ENCODE measurements around the gene MAST2. TPM values are rescaled to one million over a fixed set of nuclear protein-coding genes. Genes with fewer than 3 reads are reported as not detected.

The MAST2 gene
- total RNA-seq, 2 donors from 2014 or later = 22.3 to 39.6 TPM

GRCh38 chr1:46061146-46061545 lies 257.7 kb downstream of the MAST2 start:
- DNase-seq (ENCODE audit: low spot score in 2 of 2) (no peak), ATAC-seq (no peak)
- Mint-ChIP-seq H3K36me3 (no peaks in the 10 kb centered on the region), H3K27ac (no peak overlapping the region), H3K9me3 (no peaks in the 10 kb centered on the region)

GRCh38 chr1:46062651-46063319 lies 259.4 kb downstream of the MAST2 start:
- no peaks in the 10 kb centered on the region for H3K9me3 Mint-ChIP-seq
- no peaks in the 10 kb centered on the region for H3K36me3 Mint-ChIP-seq
- peak in 1 of 2 donors; percentile 24 for DNase-seq (ENCODE audit: low spot score in 2 of 2)
- H3K27ac Mint-ChIP-seq = no peak overlapping the region
- peak in 1 of 2 donors; percentile 38 for ATAC-seq

GRCh38 chr1:46064708-46065107 lies 261.3 kb downstream of the MAST2 start:
- ATAC-seq (no peak), DNase-seq (ENCODE audit: low spot score in 2 of 2) (no peak)
- Mint-ChIP-seq H3K9me3 (no peaks in the 10 kb centered on the region), H3K36me3 (no peaks in the 10 kb centered on the region), H3K27ac (no peak overlapping the region)

- Mint-ChIP-seq H3K36me3 (no peaks in the 10 kb centered on the region), H3K27ac (no peak overlapping the region), H3K9me3 (no peaks in the 10 kb centered on the region)
- DNase-seq (ENCODE audit: low spot score in 2 of 2) (no peak), ATAC-seq (peak in 1 of 2 donors; percentile 88)
Observed at GRCh38 chr1:46065405-46065804, 262.0 kb downstream of the MAST2 start.

- ATAC-seq = no peak
- no peaks in the 10 kb centered on the region for H3K36me3 Mint-ChIP-seq
- H3K9me3 Mint-ChIP-seq = no peaks in the 10 kb centered on the region
- no peak overlapping the region for H3K27ac Mint-ChIP-seq
- DNase-seq (ENCODE audit: low spot score in 2 of 2) = no peak
Observed at GRCh38 chr1:46067652-46068051, 264.2 kb downstream of the MAST2 start.

GRCh38 chr1:46068525-46068924 lies 265.1 kb downstream of the MAST2 start:
- Mint-ChIP-seq H3K27ac (no peak overlapping the region), H3K36me3 (no peaks in the 10 kb centered on the region), H3K9me3 (no peaks in the 10 kb centered on the region)
- ATAC-seq = no peak
- no peak for DNase-seq (ENCODE audit: low spot score in 2 of 2)

- Mint-ChIP-seq H3K9me3 (no peaks in the 10 kb centered on the region), H3K36me3 (no peaks in the 10 kb centered on the region), H3K27ac (no peak overlapping the region)
- no peak for DNase-seq (ENCODE audit: low spot score in 2 of 2)
- ATAC-seq = no peak
Observed at GRCh38 chr1:46070164-46070814, 266.9 kb downstream of the MAST2 start.

GRCh38 chr1:46072975-46073374 lies 269.6 kb downstream of the MAST2 start:
- no peaks in the 10 kb centered on the region for H3K36me3 Mint-ChIP-seq
- no peaks in the 10 kb centered on the region for H3K9me3 Mint-ChIP-seq
- peak in 1 of 2 donors; percentile 77 for ATAC-seq
- H3K27ac Mint-ChIP-seq = no peak overlapping the region
- no peak for DNase-seq (ENCODE audit: low spot score in 2 of 2)

GRCh38 chr1:46076343-46076742 lies 272.9 kb downstream of the MAST2 start:
- Mint-ChIP-seq H3K36me3 (no peaks in the 10 kb centered on the region), H3K9me3 (no peaks in the 10 kb centered on the region), H3K27ac (no peak overlapping the region)
- ATAC-seq (no peak), DNase-seq (ENCODE audit: low spot score in 2 of 2) (no peak)

GRCh38 chr1:46077644-46078043 lies 274.2 kb downstream of the MAST2 start:
- DNase-seq (ENCODE audit: low spot score in 2 of 2) = no peak
- no peak for ATAC-seq
- Mint-ChIP-seq H3K9me3 (no peaks in the 10 kb centered on the region), H3K36me3 (no peaks in the 10 kb centered on the region), H3K27ac (no peak overlapping the region)

- no peak for ATAC-seq
- Mint-ChIP-seq H3K36me3 (no peaks in the 10 kb centered on the region), H3K27ac (no peak overlapping the region), H3K9me3 (no peaks in the 10 kb centered on the region)
- DNase-seq (ENCODE audit: low spot score in 2 of 2) = no peak
Observed at GRCh38 chr1:46080257-46080656, 276.8 kb downstream of the MAST2 start.

- H3K9me3 Mint-ChIP-seq = no peaks in the 10 kb centered on the region
- H3K36me3 Mint-ChIP-seq = no peaks in the 10 kb centered on the region
- ATAC-seq (no peak), DNase-seq (ENCODE audit: low spot score in 2 of 2) (no peak)
- H3K27ac Mint-ChIP-seq = no peak overlapping the region
Observed at GRCh38 chr1:46081206-46081605, 277.8 kb downstream of the MAST2 start.

GRCh38 chr1:46081619-46082018 lies 278.2 kb downstream of the MAST2 start:
- ATAC-seq (no peak), DNase-seq (ENCODE audit: low spot score in 2 of 2) (no peak)
- Mint-ChIP-seq H3K9me3 (no peaks in the 10 kb centered on the region), H3K27ac (no peak overlapping the region), H3K36me3 (no peaks in the 10 kb centered on the region)

GRCh38 chr1:46083579-46083978 lies 280.2 kb downstream of the MAST2 start:
- ATAC-seq (no peak), DNase-seq (ENCODE audit: low spot score in 2 of 2) (no peak)
- no peaks in the 10 kb centered on the region for H3K9me3 Mint-ChIP-seq

GRCh38 chr1:46084553-46085451 lies 281.4 kb downstream of the MAST2 start:
- Mint-ChIP-seq H3K36me3 (no peaks in the 10 kb centered on the region), H3K27ac (no peak overlapping the region), H3K9me3 (no peaks in the 10 kb centered on the region)
- DNase-seq (ENCODE audit: low spot score in 2 of 2) (no peak), ATAC-seq (no peak)

More at GRCh38 chr1:46083579-46083978, 280.2 kb downstream of the MAST2 start:
- Mint-ChIP-seq H3K36me3 (no peaks in the 10 kb centered on the region), H3K27ac (no peak overlapping the region)
